Measurements from ENCODE around the gene ZNF763. TPM values are rescaled to one million over a fixed set of nuclear protein-coding genes. Genes with fewer than 3 reads are reported as not detected.
A peak's percentile ranks its signal among the peaks of the same experiment; 100 is the strongest.
"Not testable (repeated sequence)": the region's sequence is repeated elsewhere in the genome, so short reads cannot be mapped to it uniquely, and the experiment has no call there.

The ZNF763 gene
- total RNA-seq, 2 donors from 2014 or later: 2.3 to 5.9 TPM

DNA sequence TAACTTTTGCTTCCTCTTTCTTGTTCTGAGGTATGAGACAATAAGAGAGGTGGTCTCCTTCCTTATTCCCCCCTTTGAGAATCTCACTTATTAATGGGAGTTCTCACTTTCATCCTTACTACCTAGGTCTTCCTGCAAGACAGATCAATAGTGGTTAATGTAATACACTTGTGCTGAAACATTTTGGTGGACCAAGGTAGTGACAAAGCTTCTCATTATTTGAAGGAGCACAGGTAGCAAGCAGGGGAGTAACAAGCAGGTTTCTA lies 22.1 kb upstream of the ZNF763 start:
- no peak for DNase-seq (ENCODE audit: low spot score)
- no peaks in the 10 kb centered on the region for H3K27me3 ChIP-seq (replicated peaks; ENCODE audit: insufficient read depth)
- no peak for TF ChIP-seq CTCF (IDR thresholded peaks at IDR 0.05)
- H3K4me1 ChIP-seq (ENCODE audit: control insufficient read depth in 1 of 2, low read depth in 2 of 2): no peaks in the 10 kb centered on the region
- ATAC-seq (ENCODE audit: insufficient number of reproducible peaks, low FRiP score, low read depth): no peak
- H3K4me3 ChIP-seq: no peak overlapping the region
- peaks cover 63% of the 10 kb centered on the region for H3K36me3 ChIP-seq
- peaks cover 91% of the 10 kb centered on the region for H3K9me3 ChIP-seq
- no peak overlapping the region for H3K27ac ChIP-seq

DNA sequence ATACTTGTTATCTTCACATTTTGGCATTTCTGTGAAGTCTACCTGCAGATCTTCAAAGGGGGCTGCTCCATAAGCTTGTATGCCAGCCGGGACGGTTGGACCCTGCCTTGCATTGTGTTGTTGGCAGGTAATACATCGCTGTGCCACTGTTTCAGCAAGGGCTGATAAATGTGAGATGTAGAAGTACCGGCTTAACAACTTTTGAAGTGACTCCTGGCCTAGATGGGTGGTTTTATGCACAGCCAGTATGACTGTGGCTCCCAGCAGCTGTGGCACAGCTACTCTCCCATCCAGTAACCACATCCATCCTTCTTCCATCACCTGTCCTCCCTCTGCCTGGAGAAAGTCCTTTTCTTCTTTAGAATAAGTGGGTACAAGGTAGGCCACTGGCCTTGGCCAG lies 20.2 kb upstream of the ZNF763 start:
- Histone ChIP-seq H3K9me3 (peaks cover 99% of the 10 kb centered on the region), H3K4me1 (ENCODE audit: control insufficient read depth in 1 of 2, low read depth in 2 of 2) (no peaks in the 10 kb centered on the region), H3K36me3 (peaks cover 81% of the 10 kb centered on the region), H3K27me3 (replicated peaks; ENCODE audit: insufficient read depth) (no peaks in the 10 kb centered on the region), H3K27ac (no peak overlapping the region), H3K4me3 (no peak overlapping the region)
- TF ChIP-seq CTCF (IDR thresholded peaks at IDR 0.05): no peak
- DNase-seq (ENCODE audit: low spot score) (no peak), ATAC-seq (ENCODE audit: insufficient number of reproducible peaks, low FRiP score, low read depth) (no peak)

DNA sequence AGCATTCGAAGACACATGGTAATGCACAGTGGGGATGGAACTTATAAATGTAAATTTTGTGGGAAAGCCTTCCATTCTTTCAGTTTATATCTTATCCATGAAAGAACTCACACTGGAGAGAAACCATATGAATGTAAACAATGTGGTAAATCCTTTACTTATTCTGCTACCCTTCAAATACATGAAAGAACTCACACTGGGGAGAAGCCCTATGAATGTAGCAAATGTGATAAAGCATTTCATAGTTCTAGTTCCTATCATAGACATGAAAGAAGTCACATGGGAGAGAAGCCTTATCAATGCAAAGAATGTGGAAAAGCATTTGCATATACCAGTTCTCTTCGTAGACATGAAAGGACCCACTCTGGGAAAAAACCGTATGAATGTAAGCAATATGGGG lies 16.2 kb upstream of the ZNF763 start:
- no peaks in the 10 kb centered on the region for H3K27me3 ChIP-seq (replicated peaks; ENCODE audit: insufficient read depth)
- peaks cover 62% of the 10 kb centered on the region for H3K36me3 ChIP-seq
- ATAC-seq (ENCODE audit: insufficient number of reproducible peaks, low FRiP score, low read depth): no peak
- H3K27ac ChIP-seq: no peak overlapping the region
- DNase-seq (ENCODE audit: low spot score): no peak
- H3K4me1 ChIP-seq (ENCODE audit: control insufficient read depth in 1 of 2, low read depth in 2 of 2): no peaks in the 10 kb centered on the region
- H3K9me3 ChIP-seq: peaks cover 99% of the 10 kb centered on the region
- no peak for TF ChIP-seq CTCF (IDR thresholded peaks at IDR 0.05)
- H3K4me3 ChIP-seq: no peak overlapping the region

- H3K4me3 ChIP-seq: peak overlapping the region; percentile 4
- DNase-seq (ENCODE audit: low spot score) (no peak), ATAC-seq (ENCODE audit: insufficient number of reproducible peaks, low FRiP score, low read depth) (no peak)
- TF ChIP-seq CTCF (IDR thresholded peaks at IDR 0.05): no peak
- no peak overlapping the region for H3K27ac ChIP-seq
- H3K9me3 ChIP-seq: peaks cover 99% of the 10 kb centered on the region
- H3K27me3 ChIP-seq (replicated peaks; ENCODE audit: insufficient read depth): no peaks in the 10 kb centered on the region
- H3K4me1 ChIP-seq (ENCODE audit: control insufficient read depth in 1 of 2, low read depth in 2 of 2): no peaks in the 10 kb centered on the region
- peaks cover 57% of the 10 kb centered on the region for H3K36me3 ChIP-seq
Measured at GRCh38 chr19:11949201-11949600, 15.6 kb upstream of the ZNF763 start.

- H3K27me3 ChIP-seq (replicated peaks; ENCODE audit: insufficient read depth); ATAC-seq (ENCODE audit: insufficient number of reproducible peaks, low FRiP score, low read depth); H3K27ac ChIP-seq; DNase-seq (ENCODE audit: low spot score); H3K4me1 ChIP-seq (ENCODE audit: control insufficient read depth in 1 of 2, low read depth in 2 of 2): not testable (repeated sequence)
- Histone ChIP-seq H3K36me3 (peaks cover 52% of the 10 kb centered on the region), H3K4me3 (peak overlapping the region; percentile 4), H3K9me3 (peaks cover 99% of the 10 kb centered on the region)
Measured at GRCh38 chr19:11949614-11950080, 15.2 kb upstream of the ZNF763 start.

DNA sequence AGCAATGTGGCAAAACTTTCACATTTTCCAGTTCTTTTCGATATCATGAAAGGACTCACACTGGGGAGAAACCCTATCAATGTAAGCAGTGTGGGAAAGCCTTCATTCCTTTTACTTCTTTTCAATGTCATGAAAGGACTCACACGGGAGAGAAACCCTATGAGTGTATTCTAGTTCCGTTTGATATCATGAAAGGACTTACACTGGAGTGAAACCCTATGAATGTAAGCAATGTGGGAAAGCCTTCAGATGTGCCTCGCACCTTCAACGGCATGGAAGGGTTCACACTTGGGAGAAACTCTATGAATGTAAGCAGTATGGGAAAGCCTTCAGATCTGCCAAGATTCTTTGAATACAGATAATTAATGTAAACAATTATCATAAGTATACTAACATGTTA lies 14.5 kb upstream of the ZNF763 start:
- Histone ChIP-seq H3K4me3 (no peak overlapping the region), H3K36me3 (peaks cover 46% of the 10 kb centered on the region), H3K27me3 (replicated peaks; ENCODE audit: insufficient read depth) (no peaks in the 10 kb centered on the region), H3K9me3 (peaks cover 94% of the 10 kb centered on the region), H3K4me1 (ENCODE audit: control insufficient read depth in 1 of 2, low read depth in 2 of 2) (no peaks in the 10 kb centered on the region), H3K27ac (no peak overlapping the region)
- ATAC-seq (ENCODE audit: insufficient number of reproducible peaks, low FRiP score, low read depth): no peak
- no peak for TF ChIP-seq CTCF (IDR thresholded peaks at IDR 0.05)
- DNase-seq (ENCODE audit: low spot score): no peak

Data from thoracic aorta (tissue), 2 donors.